ENCODE measurements around the gene NUDT15. TPM values are rescaled to one million over a fixed set of nuclear protein-coding genes. Genes with fewer than 3 reads are reported as not detected.
A peak's percentile ranks its signal among the peaks of the same experiment; 100 is the strongest.

NUDT15 gene
- total and polyA plus RNA-seq, 10 of the 15 experiments (the other 5 are each of a cell fraction or from before 2014, with no cell fraction given): 11.4 to 26.7 (median 18.0) TPM

- no peak for DNase-seq (ENCODE audit: low read depth, low spot score)
- Histone ChIP-seq H3K27ac (ENCODE audit: control insufficient read depth, insufficient read depth) (no peak overlapping the region), H4K20me1 (ENCODE audit: control insufficient read depth, insufficient read depth) (no peaks in the 10 kb centered on the region), H3K36me3 (ENCODE audit: control insufficient read depth in 2 of 2, insufficient read depth in 2 of 2, low read length in 1 of 2) (no peaks in the 10 kb centered on the region), H3K4me1 (ENCODE audit: control insufficient read depth, insufficient read depth, low read length) (no peaks in the 10 kb centered on the region), H3K27me3 (replicated peaks in 1 of 2; ENCODE audit: control insufficient read depth in 2 of 2, insufficient read depth in 2 of 2, low read length in 1 of 2) (no peaks in the 10 kb centered on the region), H3K4me3 (no peak overlapping the region), H3K79me2 (ENCODE audit: control insufficient read depth, insufficient read depth, low read length) (no peaks in the 10 kb centered on the region), H2AFZ (ENCODE audit: control insufficient read depth, low read depth, low read length) (no peak overlapping the region), H3K9me3 (replicated peaks; ENCODE audit: control insufficient read depth, insufficient read depth, low read length) (no peaks in the 10 kb centered on the region), H3K9ac (ENCODE audit: control insufficient read depth, insufficient read depth, low read length) (no peak overlapping the region), H3K4me2 (ENCODE audit: control insufficient read depth, insufficient read depth) (no peak overlapping the region)
- no peak for TF ChIP-seq ZNF384 (IDR thresholded peaks at IDR 0.05; ENCODE audit: borderline replicate concordance, low read depth, low read length)
- TF ChIP-seq POLR2A (IDR thresholded peaks at IDR 0.05; ENCODE audit: low read depth, low read length): no peak
- RAD21 ChIA-PET (ENCODE audit: unreplicated experiment): no interaction called here
- CTCF ChIA-PET: interaction anchor here (0.6 to 0.8 kb wide), 2 partner anchors 32 to 77 kb away, joined by 3 read pairs; no protein-coding TSS in a partner anchor
- in situ Hi-C loops (cut with MboI) (no loop called here), intact Hi-C loops (cut with micrococcal nuclease; ENCODE audit: unreplicated experiment) (no loop called here)
- no peak for ATAC-seq
- WGBS (ENCODE audit: insufficient coverage, insufficient replicate concordance, low lambda C conversion rate, missing lambda C conversion rate): 22% methylated on average over 1 of the region's 1 CpG
- no TSS peak for BruUV-seq (replicated peaks)
- FAIRE-seq: no peak
- SMC1A ChIA-PET (ENCODE audit: uncharacterized antibody, unreplicated experiment): interaction anchor here (0.9 kb wide), 1 partner anchor 10 kb away, joined by 3 read pairs; no protein-coding TSS in a partner anchor
- POLR2A ChIA-PET: no interaction called here
Measured at GRCh38 chr13:48006396-48006795, 31.1 kb upstream of the NUDT15 start.

- Histone ChIP-seq H3K9me3 (replicated peaks; ENCODE audit: control insufficient read depth, insufficient read depth, low read length) (no peaks in the 10 kb centered on the region), H3K27me3 (replicated peaks in 1 of 2; ENCODE audit: control insufficient read depth in 2 of 2, insufficient read depth in 2 of 2, low read length in 1 of 2) (no peaks in the 10 kb centered on the region), H3K4me1 (ENCODE audit: control insufficient read depth, insufficient read depth, low read length) (no peaks in the 10 kb centered on the region), H3K4me2 (ENCODE audit: control insufficient read depth, insufficient read depth) (no peak overlapping the region), H3K27ac (ENCODE audit: control insufficient read depth, insufficient read depth) (no peak overlapping the region), H3K9ac (ENCODE audit: control insufficient read depth, insufficient read depth, low read length) (no peak overlapping the region), H2AFZ (ENCODE audit: control insufficient read depth, low read depth, low read length) (no peak overlapping the region), H3K36me3 (ENCODE audit: control insufficient read depth in 2 of 2, insufficient read depth in 2 of 2, low read length in 1 of 2) (no peaks in the 10 kb centered on the region), H4K20me1 (ENCODE audit: control insufficient read depth, insufficient read depth) (no peaks in the 10 kb centered on the region), H3K4me3 (no peak overlapping the region), H3K79me2 (ENCODE audit: control insufficient read depth, insufficient read depth, low read length) (no peaks in the 10 kb centered on the region)
- no peak for ATAC-seq
- ChIA-PET POLR2A (interaction anchor here (0.6 kb wide), 1 partner anchor 394 kb away, joined by 4 read pairs; no protein-coding TSS in a partner anchor), CTCF (no interaction called here), SMC1A (ENCODE audit: uncharacterized antibody, unreplicated experiment) (no interaction called here), RAD21 (ENCODE audit: unreplicated experiment) (interaction anchor here (0.5 kb wide), 1 partner anchor 37 kb away, joined by 4 read pairs; no protein-coding TSS in a partner anchor)
- intact Hi-C loops (cut with micrococcal nuclease; ENCODE audit: unreplicated experiment) (no loop called here), in situ Hi-C loops (cut with MboI) (no loop called here)
- no peak for DNase-seq (ENCODE audit: low read depth, low spot score)
- FAIRE-seq: no peak
- BruUV-seq (replicated peaks): no TSS peak
- TF ChIP-seq SPI1 (IDR thresholded peaks at IDR 0.05; ENCODE audit: borderline replicate concordance, insufficient read depth, low read depth, low read length) (0 out of 2 replicates have a peak, but pooled peaks have one; percentile 17), TAF1 (IDR thresholded peaks at IDR 0.05; ENCODE audit: borderline replicate concordance, low read depth, low read length) (no peak)
- 0% methylated on average over 1 of the region's 1 CpG for WGBS (ENCODE audit: insufficient coverage, insufficient replicate concordance, low lambda C conversion rate, missing lambda C conversion rate)
Measured at GRCh38 chr13:48009284-48009683, 28.2 kb upstream of the NUDT15 start.

Data from GM12878 (cell line).